HCT116 (cell line): ENCODE results near the gene S100A10. TPM values are rescaled to one million over a fixed set of nuclear protein-coding genes. Genes with fewer than 3 reads are reported as not detected.

Experiments used
- ATAC-seq: fragments of 200-7000 bp; cut with Tn5 transposase; 2 replicates; pipeline ENCODE4 v1.9.1; 2020; ENCODE audit warnings: mild to moderate bottlenecking, moderate library complexity
- BruUV-seq: library from RNA; stranded (reverse); fragments of 400-500 nt; replicated peaks from 2 replicates; lab custom pipeline; 2021; lab: Mats Ljungman, UMichigan
- CTCF ChIA-PET: fragments of 300-600 bp; sonication (Branson Sonifier 250); formaldehyde crosslinking; loops from one replicate; lab custom pipeline; 2021; ENCODE audit warnings: antibody characterized with exemption; lab: Charles Lee
- POLR2A ChIA-PET: fragments of 300-600, 350-600 bp; sonication (Branson Sonifier 250); formaldehyde crosslinking; loops from one replicate; lab custom pipeline; 2021; ENCODE audit warnings: antibody characterized with exemption; lab: Charles Lee
- RAD21 ChIA-PET, 2 experiments: fragments of 300-600 bp; sonication (Branson Sonifier 250); formaldehyde crosslinking; loops; one replicate each; lab custom pipeline; 2023; ENCODE audit warnings: low total read pairs in 2 of 2; ENCODE audit not compliant: uncharacterized antibody in 2 of 2, unreplicated experiment in 2 of 2, low non-redundant PET in 1 of 2; lab: Charles Lee
- DNase-seq: peaks from one replicate; pipeline ENCODE4 v3.0.0-alpha.2; 2010; ENCODE audit warnings: low read depth, low spot score
- H2AFZ ChIP-seq: fragments of 200-600 bp; shearing (Covaris generic), sonication (generic); 2 replicates; pipeline ENCODE4 v1.6.1; 2017; ENCODE audit warnings: low read depth, mixed run types, mixed read lengths, antibody characterized with exemption, low read length; ENCODE audit not compliant: poor library complexity, severe bottlenecking
- H3K27ac ChIP-seq: 2 replicates; pipeline ENCODE4 v1.5.1; 2012; ENCODE audit warnings: low read depth, low read length
- H3K27me3 ChIP-seq: fragments of 200-600 bp; sonication (generic); 2 replicates; pipeline ENCODE4 v1.6.1; 2016; ENCODE audit warnings: mixed run types, low read length, mixed read lengths; ENCODE audit not compliant: insufficient read depth
- H3K36me3 ChIP-seq, 2 experiments: fragments of 200-500 bp in 1 of 2; fragments of 200-600 bp in 1 of 2; sonication (Bioruptor generic) in 1 of 2; sonication (generic) in 1 of 2; 2 replicates each; pipeline versions ENCODE4 v1.5.1 to v1.6.1; 2014 to 2016; ENCODE audit warnings: low read length in 2 of 2, inconsistent platforms in 1 of 2, mixed read lengths in 1 of 2, mixed run types in 1 of 2; ENCODE audit not compliant: insufficient read depth in 2 of 2, control insufficient read depth in 1 of 2
- H3K4me1 ChIP-seq, 2 experiments: fragments of 200-600 bp in 1 of 2; sonication (generic) in 1 of 2; 2 replicates each; pipeline versions ENCODE4 v1.5.1 to v1.6.1; 2012 to 2017; ENCODE audit warnings: low read length in 2 of 2, inconsistent platforms in 1 of 2, mild to moderate bottlenecking in 1 of 2, mixed read lengths in 1 of 2, mixed run types in 1 of 2, moderate library complexity in 1 of 2; ENCODE audit not compliant: insufficient read depth in 2 of 2, control insufficient read depth in 1 of 2
- H3K4me2 ChIP-seq: fragments of 200-600 bp; sonication (generic); 2 replicates; pipeline ENCODE4 v1.6.1; 2017; ENCODE audit warnings: mixed run types, low read length, mixed read lengths
- H3K4me3 ChIP-seq, 2 experiments: fragments of 200-600 bp in 1 of 2; sonication (generic) in 1 of 2; replicated peaks in 1 of 2; 2 replicates each; pipeline ENCODE4 v1.5.1; 2011 to 2016; ENCODE audit warnings: low read length in 2 of 2, control low read depth in 1 of 2, low read depth in 1 of 2, mild to moderate bottlenecking in 1 of 2, mixed read lengths in 1 of 2, mixed run types in 1 of 2
- H3K79me2 ChIP-seq: fragments of 200-600 bp; sonication (generic); 2 replicates; pipeline ENCODE4 v1.6.1; 2017; ENCODE audit warnings: mild to moderate bottlenecking, mixed run types, low read length, moderate library complexity, mixed read lengths; ENCODE audit not compliant: insufficient read depth
- H3K9ac ChIP-seq: fragments of 200-600 bp; sonication (generic); 2 replicates; pipeline ENCODE4 v1.6.1; 2016; ENCODE audit warnings: low read length, mixed read lengths
- H3K9me2 ChIP-seq: fragments of 200-600 bp; sonication (generic), shearing (Covaris generic); 2 replicates; pipeline ENCODE4 v1.6.1; 2017; ENCODE audit warnings: mixed run types, mild to moderate bottlenecking, moderate library complexity; ENCODE audit not compliant: insufficient read depth
- H3K9me3 ChIP-seq, 2 experiments: fragments of 200-500 bp in 1 of 2; fragments of 200-600 bp in 1 of 2; sonication (Bioruptor generic) in 1 of 2; sonication (generic) in 1 of 2; 2 replicates each; pipeline ENCODE4 v1.6.1; 2014 to 2017; ENCODE audit warnings: low read length in 2 of 2, mixed read lengths in 2 of 2, inconsistent platforms in 1 of 2, low read depth in 1 of 2, mild to moderate bottlenecking in 1 of 2, mixed run types in 1 of 2, moderate library complexity in 1 of 2; ENCODE audit not compliant: control insufficient read depth in 1 of 2, insufficient read depth in 1 of 2
- H4K20me1 ChIP-seq: fragments of 200-600 bp; sonication (generic), shearing (Covaris generic); 2 replicates; pipeline ENCODE4 v1.6.1; 2017; ENCODE audit warnings: mixed run types, mild to moderate bottlenecking, moderate library complexity; ENCODE audit not compliant: insufficient read depth
- ATF3 ChIP-seq: IDR thresholded peaks from 2 replicates; pipeline ENCODE4 v1.6.1; 2012
- CBX3 ChIP-seq: IDR thresholded peaks from 2 replicates; pipeline ENCODE4 v1.6.1; 2012; ENCODE audit warnings: low read depth
- CEBPB ChIP-seq: IDR thresholded peaks from 2 replicates; pipeline ENCODE4 v1.6.1; 2012; ENCODE audit warnings: low read depth
- CTCF ChIP-seq, 3 experiments: fragments of 200-600 bp in 1 of 3; sonication (generic) in 1 of 3; IDR thresholded peaks in 2 of 3; conservative IDR thresholded peaks in 1 of 3; 2 replicates each; pipeline ENCODE4 v1.5.1; 2012 to 2017; ENCODE audit warnings: low read depth in 2 of 3, low read length in 2 of 3, antibody characterized with exemption in 1 of 3, borderline replicate concordance in 1 of 3, control low read depth in 1 of 3, mild to moderate bottlenecking in 1 of 3, mixed read lengths in 1 of 3, mixed run types in 1 of 3, moderate library complexity in 1 of 3; ENCODE audit not compliant: insufficient read depth in 1 of 3
- EGR1 ChIP-seq: IDR thresholded peaks from 2 replicates; pipeline ENCODE4 v1.6.1; 2012; ENCODE audit warnings: low read depth
- ELF1 ChIP-seq: IDR thresholded peaks from 2 replicates; pipeline ENCODE4 v1.6.1; 2012; ENCODE audit warnings: low read depth, borderline replicate concordance
- EZH2 ChIP-seq: fragments of 200-600 bp; sonication (generic); IDR thresholded peaks from 2 replicates; pipeline ENCODE4 v1.6.1; 2017; ENCODE audit warnings: antibody characterized with exemption, mixed run types
- FOSL1 ChIP-seq: IDR thresholded peaks from 2 replicates; pipeline ENCODE4 v1.6.1; 2012; ENCODE audit warnings: low read depth
- POLR2AphosphoS5 ChIP-seq: IDR thresholded peaks from 2 replicates; pipeline ENCODE4 v1.6.1; 2011; ENCODE audit warnings: mild to moderate bottlenecking, low read depth, low read length, moderate library complexity
- RAD21 ChIP-seq: IDR thresholded peaks from 2 replicates; pipeline ENCODE4 v1.6.1; 2012; ENCODE audit warnings: low read depth, mild to moderate bottlenecking
- REST ChIP-seq: IDR thresholded peaks from 2 replicates; pipeline ENCODE4 v1.6.1; 2012; ENCODE audit warnings: low read depth
- SIN3A ChIP-seq: IDR thresholded peaks from 2 replicates; pipeline ENCODE4 v1.6.1; 2012; ENCODE audit warnings: low read depth
- SP1 ChIP-seq: IDR thresholded peaks from 2 replicates; pipeline ENCODE4 v1.6.1; 2012; ENCODE audit warnings: low read depth
- SRF ChIP-seq: IDR thresholded peaks from 2 replicates; pipeline ENCODE4 v1.6.1; 2012; ENCODE audit warnings: low read depth
- YY1 ChIP-seq: IDR thresholded peaks from 2 replicates; pipeline ENCODE4 v1.6.1; 2011; ENCODE audit warnings: low read length, low read depth, moderate library complexity, mild to moderate bottlenecking; ENCODE audit not compliant: insufficient replicate concordance; ENCODE audit errors: extremely low read depth
- ZFX ChIP-seq: fragments of 450-650 bp; IDR thresholded peaks from 2 replicates; pipeline ENCODE4 v1.6.1; 2017
- ZNF274 ChIP-seq: fragments of 200-500 bp; sonication (Bioruptor generic); IDR thresholded peaks from 2 replicates; pipeline ENCODE4 v1.6.1; 2014; ENCODE audit warnings: mild to moderate bottlenecking, low read depth, low read length, inconsistent platforms
- intact Hi-C: fragments of 100-400 bp; cut with micrococcal nuclease; formaldehyde crosslinking; loops from 2 replicates; pipeline ENCODE4 v1.10.0; 2022
- total RNA-seq: library from RNA; stranded (reverse); gene quantifications from one replicate; pipeline ENCODE4 v1.2.1, GENCODE V29; 2021; ENCODE audit not compliant: unreplicated experiment
- TF ChIP-seq, protein P1 (sequence below): IDR thresholded peaks from 2 replicates; pipeline ENCODE4 v1.6.1; 2012

S100A10 gene
- total RNA-seq, 1 experiment from 2014 or later, result 340 TPM

GRCh38 chr1:151975311-151976014 is 18.2 kb downstream of the S100A10 start:
- RAD21 ChIA-PET, result no interaction called here
- BruUV-seq, result no TSS peak
- H3K4me2 ChIP-seq, result peak overlapping the region; percentile 3; the same call in 1 of the 2 replicates

More at GRCh38 chr1:151975311-151976014, 18.2 kb downstream of the S100A10 start:
- TF ChIP-seq ZNF274 (no peak), POLR2AphosphoS5 (no peak), RAD21 (no peak), SRF (no peak), CTCF (IDR thresholded peaks at IDR 0.05 in 2 of 3, conservative IDR thresholded peaks at IDR 0.05 in 1 of 3; ENCODE audit: borderline replicate concordance in 1 of 3, insufficient read depth in 1 of 3, low read depth in 2 of 3, low read length in 2 of 3) (no peak), SP1 (no peak), FOSL1 (no peak), CEBPB (no peak), YY1 (no peak), REST (no peak), EGR1 (no peak), ELF1 (no peak), ZFX (no peak), CBX3 (no peak), EZH2 (no peak), SIN3A (no peak), ATF3 (no peak)
- TF ChIP-seq, protein P1, sequence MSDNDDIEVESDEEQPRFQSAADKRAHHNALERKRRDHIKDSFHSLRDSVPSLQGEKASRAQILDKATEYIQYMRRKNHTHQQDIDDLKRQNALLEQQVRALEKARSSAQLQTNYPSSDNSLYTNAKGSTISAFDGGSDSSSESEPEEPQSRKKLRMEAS, result no peak
- intact Hi-C loops, result no loop called here
- Histone ChIP-seq H3K9me2 (no peaks in the 10 kb centered on the region), H3K9ac (no peak overlapping the region), H3K4me1 (peaks cover 61 to 86% of the 10 kb centered on the region in 2 experiments), H3K9me3 (no peaks in the 10 kb centered on the region), H4K20me1 (no peaks in the 10 kb centered on the region), H3K27ac (no peak overlapping the region), H3K79me2 (no peaks in the 10 kb centered on the region), H3K27me3 (no peaks in the 10 kb centered on the region), H3K36me3 (peaks cover 0 to 1% of the 10 kb centered on the region in 2 experiments; a peak in 2 of 4 replicates), H2AFZ (no peak overlapping the region), H3K4me3 (no peak overlapping the region)
- POLR2A ChIA-PET, result interaction anchor here (0.8 to 1.9 kb wide), 3 partner anchors 7 to 17 kb away, joined by 3 to 7 read pairs (median 5); no protein-coding TSS in a partner anchor
- CTCF ChIA-PET, result interaction anchor here (0.6 to 3.6 kb wide), 5 partner anchors 8 to 42 kb away, joined by 3 to 22 read pairs (median 3); no protein-coding TSS in a partner anchor
- ATAC-seq (no peak), DNase-seq (no peak)
